Neural cell (in vitro differentiated cells): ENCODE results near the gene VGF. TPM values are rescaled to one million over a fixed set of nuclear protein-coding genes. Genes with fewer than 3 reads are reported as not detected.

ENCODE experiments used
- H2AFZ ChIP-seq: fragments of 200-600, 300-800 bp; sonication (generic), shearing (Covaris generic); 2 replicates; pipeline ENCODE4 v1.6.0; 2014; ENCODE audit warnings: low read depth, mild to moderate bottlenecking, antibody characterized with exemption, low read length, moderate library complexity
- H3F3A ChIP-seq: fragments of 200-600 bp; shearing (Covaris generic); 2 replicates; pipeline ENCODE4 v1.6.1; 2016; ENCODE audit warnings: mild to moderate bottlenecking, moderate library complexity, mixed read lengths, antibody characterized with exemption, low read length; ENCODE audit not compliant: insufficient read depth, poor library complexity, severe bottlenecking
- H3K27ac ChIP-seq: fragments of 200-600, 300-800 bp; sonication (generic), shearing (Covaris generic); 2 replicates; pipeline ENCODE4 v1.5.1; 2014; ENCODE audit warnings: mild to moderate bottlenecking, low read length, moderate library complexity
- H3K27me3 ChIP-seq: fragments of 300-800, 200-600 bp; sonication (generic), shearing (Covaris generic); 2 replicates; pipeline ENCODE4 v1.6.0; 2014; ENCODE audit warnings: mild to moderate bottlenecking, low read depth, low read length, moderate library complexity; ENCODE audit not compliant: insufficient read depth
- H3K36me3 ChIP-seq: fragments of 300-800, 200-600 bp; sonication (generic), shearing (Covaris generic); 2 replicates; pipeline ENCODE4 v1.5.1; 2014; ENCODE audit warnings: mild to moderate bottlenecking, antibody characterized with exemption, low read length, moderate library complexity; ENCODE audit not compliant: insufficient read depth
- H3K4me2 ChIP-seq: fragments of 300-800, 200-600 bp; sonication (generic), shearing (Covaris generic); 2 replicates; pipeline ENCODE4 v1.6.0; 2014; ENCODE audit warnings: mild to moderate bottlenecking, low read length
- H3K4me3 ChIP-seq: fragments of 300-800, 200-600 bp; sonication (generic), shearing (Covaris generic); 2 replicates; pipeline ENCODE4 v1.5.1; 2014; ENCODE audit warnings: mild to moderate bottlenecking, low read length, moderate library complexity
- H3K79me2 ChIP-seq: fragments of 200-600 bp; shearing (Covaris generic); replicated peaks from 2 replicates; pipeline ENCODE4 v1.6.0; 2014; ENCODE audit warnings: mild to moderate bottlenecking, low read length, moderate library complexity; ENCODE audit not compliant: insufficient read depth
- H3K9ac ChIP-seq: fragments of 300-800, 200-600 bp; sonication (generic), shearing (Covaris generic); 2 replicates; pipeline ENCODE4 v1.6.1; 2016; ENCODE audit warnings: mild to moderate bottlenecking, low read length, mixed read lengths
- H3K9me2 ChIP-seq: fragments of 200-600 bp; shearing (Covaris generic); 2 replicates; pipeline ENCODE4 v1.6.1; 2016; ENCODE audit warnings: mild to moderate bottlenecking, low read length, mixed read lengths; ENCODE audit not compliant: insufficient read depth
- H3K9me3 ChIP-seq: fragments of 200-600, 300-800 bp; sonication (generic), shearing (Covaris generic); 2 replicates; pipeline ENCODE4 v1.6.1; 2016; ENCODE audit warnings: mild to moderate bottlenecking, mixed run types, low read length, moderate library complexity, mixed read lengths
- H4K20me1 ChIP-seq: fragments of 200-600 bp; shearing (Covaris generic); 2 replicates; pipeline ENCODE4 v1.6.1; 2016; ENCODE audit warnings: mild to moderate bottlenecking, mixed run types; ENCODE audit not compliant: insufficient read depth
- CTCF ChIP-seq: fragments of 450-650 bp; IDR thresholded peaks from 2 replicates; pipeline ENCODE4 v1.5.1; 2014; ENCODE audit warnings: antibody characterized with exemption, mild to moderate bottlenecking, moderate library complexity; ENCODE audit not compliant: poor library complexity, severe bottlenecking
- EP300 ChIP-seq: fragments of 450-650 bp; conservative IDR thresholded peaks from 2 replicates; pipeline ENCODE4 v1.6.1; 2014; ENCODE audit warnings: antibody characterized with exemption, mild to moderate bottlenecking, moderate library complexity; ENCODE audit not compliant: poor library complexity, severe bottlenecking
- EZH2 ChIP-seq: fragments of 200-600, 300-800 bp; shearing (Covaris generic), sonication (generic); IDR thresholded peaks from 2 replicates; pipeline ENCODE4 v1.6.1; 2014; ENCODE audit warnings: antibody characterized with exemption, low read length, borderline replicate concordance, mild to moderate bottlenecking; ENCODE audit not compliant: insufficient read depth, poor library complexity, severe bottlenecking
- MXI1 ChIP-seq: fragments of 450-650 bp; conservative IDR thresholded peaks from 2 replicates; pipeline ENCODE4 v1.6.1; 2014; ENCODE audit warnings: antibody characterized with exemption, mild to moderate bottlenecking; ENCODE audit not compliant: poor library complexity, severe bottlenecking
- POLR2AphosphoS5 ChIP-seq: IDR thresholded peaks from 2 replicates; pipeline ENCODE4 v1.6.1; 2012
- RAD21 ChIP-seq: fragments of 450-650 bp; conservative IDR thresholded peaks from 2 replicates; pipeline ENCODE4 v1.6.1; 2014; ENCODE audit warnings: antibody characterized with exemption, mild to moderate bottlenecking, moderate library complexity
- REST ChIP-seq: IDR thresholded peaks from 2 replicates; pipeline ENCODE4 v1.6.1; 2012; ENCODE audit warnings: borderline replicate concordance
- SMC3 ChIP-seq: fragments of 450-650 bp; conservative IDR thresholded peaks from 2 replicates; pipeline ENCODE4 v1.6.1; 2014; ENCODE audit warnings: antibody characterized with exemption, mild to moderate bottlenecking, moderate library complexity; ENCODE audit not compliant: poor library complexity
- TAF1 ChIP-seq: IDR thresholded peaks from 2 replicates; pipeline ENCODE4 v1.6.1; 2012; ENCODE audit warnings: low read depth
- polyA plus RNA-seq: library from polyadenylated mRNA; depleted of rRNA; stranded (reverse); fragments of >200 nt; gene quantifications from 2 replicates; pipeline ENCODE4 v1.2.3, GENCODE V29; 2014

Gene VGF
- polyA plus RNA-seq, 1 donor from 2014 or later = 39.3 TPM

- Histone ChIP-seq H3K79me2 (no peaks in the 10 kb centered on the region), H3K4me3 (peak overlapping the region; percentile 94), H4K20me1 (no peaks in the 10 kb centered on the region), H3K9me2 (no peaks in the 10 kb centered on the region), H3K27ac (peak overlapping the region; percentile 75), H2AFZ (no peak overlapping the region), H3K36me3 (no peaks in the 10 kb centered on the region), H3F3A (no peaks in the 10 kb centered on the region), H3K27me3 (peaks cover 18% of the 10 kb centered on the region), H3K9me3 (no peaks in the 10 kb centered on the region), H3K4me2 (peak overlapping the region; percentile 59), H3K9ac (peak overlapping the region; percentile 94)
- TF ChIP-seq SMC3 = no peak
- TF ChIP-seq EP300 = peak; percentile 24
- no peak for TF ChIP-seq CTCF
- no peak for TF ChIP-seq REST
- peak; percentile 73 for TF ChIP-seq MXI1
- peak; percentile 78 for TF ChIP-seq POLR2AphosphoS5
- no peak for TF ChIP-seq EZH2
- TF ChIP-seq TAF1 = peak; percentile 16
- peak; percentile 16 for TF ChIP-seq RAD21
These were observed 1.9 kb downstream of the VGF start for GRCh38 chr7:101163279-101164070.

DNA sequence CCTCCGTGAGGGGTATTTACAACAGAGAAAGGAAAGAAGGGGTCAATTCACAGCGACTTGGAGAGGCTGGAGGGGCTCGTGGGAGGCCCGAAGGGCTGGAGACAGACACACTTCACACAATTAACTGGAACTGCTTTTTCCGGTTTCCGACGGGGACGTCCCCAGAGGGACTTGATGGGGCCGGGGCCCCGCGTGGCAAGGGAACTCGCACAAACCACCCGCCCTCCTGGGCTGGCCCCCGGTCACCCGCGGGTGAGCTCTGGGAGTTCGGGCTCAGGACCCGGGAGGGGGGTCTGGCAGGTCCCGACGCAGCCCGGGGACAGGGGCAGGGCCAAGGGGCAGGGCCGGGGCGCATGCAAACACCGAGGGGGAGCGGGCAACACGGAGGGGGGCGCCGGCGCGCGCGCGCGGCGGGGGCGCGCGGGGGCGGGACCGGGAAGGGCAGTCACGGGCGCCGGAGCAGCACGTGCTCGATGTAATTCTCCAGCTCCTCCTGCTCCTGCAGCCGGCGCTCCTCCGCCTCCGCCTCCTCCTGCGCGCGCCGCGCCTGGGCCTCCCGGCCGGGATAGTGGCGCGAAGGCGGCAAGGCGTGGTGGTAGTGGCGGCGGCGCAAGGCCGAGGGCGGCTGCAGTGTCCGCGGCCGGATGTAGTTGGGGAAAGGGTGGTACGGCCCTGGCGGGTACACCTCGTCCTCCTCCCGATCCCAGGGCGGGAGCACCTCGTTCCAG, 2.7 kb downstream of the VGF start:
- no peaks in the 10 kb centered on the region for H3K36me3 ChIP-seq
- no peaks in the 10 kb centered on the region for H3K9me3 ChIP-seq
- TF ChIP-seq REST = no peak
- TF ChIP-seq MXI1 = peak; percentile 67
- H2AFZ ChIP-seq = no peak overlapping the region
- peaks cover 11% of the 10 kb centered on the region for H3K27me3 ChIP-seq
- H4K20me1 ChIP-seq = no peaks in the 10 kb centered on the region
- H3K9ac ChIP-seq = peak overlapping the region; percentile 94
- H3K27ac ChIP-seq = peak overlapping the region; percentile 57
- H3K4me3 ChIP-seq = peak overlapping the region; percentile 94
- no peak overlapping the region for H3K4me2 ChIP-seq
- no peaks in the 10 kb centered on the region for H3K9me2 ChIP-seq
- no peaks in the 10 kb centered on the region for H3F3A ChIP-seq
- no peaks in the 10 kb centered on the region for H3K79me2 ChIP-seq
